Liver (tissue), 9 donors: ENCODE measurements around the gene FNBP1L. TPM values are rescaled to one million over a fixed set of nuclear protein-coding genes. Genes with fewer than 3 reads are reported as not detected.

Experiments
- DNase-seq: peaks from one replicate; pipeline ENCODE4 v3.0.0-alpha.2; 2017; ENCODE audit warnings: low spot score
- H3K27ac ChIP-seq, 2 donors: one replicate each; pipeline ENCODE4 v1.7.0; 2013; ENCODE audit warnings: inconsistent platforms in 2 of 2, low read length in 2 of 2, control low read depth in 1 of 2, low read depth in 1 of 2, mild to moderate bottlenecking in 1 of 2
- H3K27me3 ChIP-seq, 4 donors: one replicate each; pipeline versions ENCODE4 v1.6.1 to v1.7.0; 2013; ENCODE audit warnings: low read length in 3 of 4, inconsistent platforms in 1 of 4, mild to moderate bottlenecking in 1 of 4, moderate library complexity in 1 of 4; ENCODE audit not compliant: control insufficient read depth in 4 of 4, insufficient read depth in 4 of 4
- H3K36me3 ChIP-seq, 4 donors: one replicate each; pipeline versions ENCODE4 v1.6.1 to v1.7.0; 2013; ENCODE audit warnings: low read length in 3 of 4, mild to moderate bottlenecking in 3 of 4, low read depth in 1 of 4, moderate library complexity in 1 of 4; ENCODE audit not compliant: control insufficient read depth in 4 of 4, insufficient read depth in 3 of 4
- H3K4me1 ChIP-seq, 4 donors: one replicate each; pipeline versions ENCODE4 v1.6.1 to v1.7.0; 2013; ENCODE audit warnings: low read length in 3 of 4, mild to moderate bottlenecking in 3 of 4, moderate library complexity in 1 of 4; ENCODE audit not compliant: control insufficient read depth in 4 of 4, insufficient read depth in 4 of 4
- H3K4me3 ChIP-seq, 3 donors: one replicate each; pipeline versions ENCODE4 v1.6.1 to v1.7.0; 2013; ENCODE audit warnings: low read length in 3 of 3, control low read depth in 1 of 3, low read depth in 1 of 3, mild to moderate bottlenecking in 1 of 3
- H3K9ac ChIP-seq, 2 donors: one replicate each; pipeline ENCODE4 v1.7.0; 2013; ENCODE audit warnings: low read length in 2 of 2, mild to moderate bottlenecking in 2 of 2, moderate library complexity in 2 of 2, control low read depth in 1 of 2, low read depth in 1 of 2
- H3K9me3 ChIP-seq, 4 donors: one replicate each; pipeline versions ENCODE4 v1.6.1 to v1.7.0; 2013; ENCODE audit warnings: low read length in 3 of 4; ENCODE audit not compliant: control insufficient read depth in 4 of 4
- EGR1 ChIP-seq, 2 donors: IDR thresholded peaks; 2 replicates each; pipeline ENCODE4 v1.6.1; 2016 to 2018; ENCODE audit warnings: antibody characterized with exemption in 2 of 2, low read depth in 2 of 2
- FOXA1 ChIP-seq: IDR thresholded peaks from 2 replicates; pipeline ENCODE4 v1.6.1; 2016; ENCODE audit warnings: antibody characterized with exemption
- FOXA2 ChIP-seq: IDR thresholded peaks from 2 replicates; pipeline ENCODE4 v1.6.1; 2016; ENCODE audit warnings: antibody characterized with exemption
- GABPA ChIP-seq, 2 donors: IDR thresholded peaks in 1 of 2; conservative IDR thresholded peaks in 1 of 2; 2 replicates each; pipeline ENCODE4 v1.6.1; 2016; ENCODE audit warnings: antibody characterized with exemption in 2 of 2, mild to moderate bottlenecking in 1 of 2, moderate library complexity in 1 of 2
- HNF4A ChIP-seq, 2 donors: conservative IDR thresholded peaks; 2 replicates each; pipeline ENCODE4 v1.6.1; 2016; ENCODE audit warnings: antibody characterized with exemption in 2 of 2, mild to moderate bottlenecking in 2 of 2
- HNF4G ChIP-seq: IDR thresholded peaks from 2 replicates; pipeline ENCODE4 v1.6.1; 2016; ENCODE audit warnings: antibody characterized with exemption
- JUND ChIP-seq, 2 donors: IDR thresholded peaks; 2 replicates each; pipeline ENCODE4 v1.6.1; 2016; ENCODE audit warnings: antibody characterized with exemption in 2 of 2
- NR2F2 ChIP-seq: IDR thresholded peaks from 2 replicates; pipeline ENCODE4 v1.6.1; 2016; ENCODE audit warnings: antibody characterized with exemption
- RAD21 ChIP-seq, 2 donors: IDR thresholded peaks; 2 replicates each; pipeline ENCODE4 v1.6.1; 2016; ENCODE audit warnings: antibody characterized with exemption in 2 of 2, mild to moderate bottlenecking in 2 of 2
- SP1 ChIP-seq: IDR thresholded peaks from 2 replicates; pipeline ENCODE4 v1.6.1; 2018; ENCODE audit warnings: antibody characterized with exemption, mild to moderate bottlenecking
- TAF1 ChIP-seq: conservative IDR thresholded peaks from 2 replicates; pipeline ENCODE4 v1.6.1; 2016; ENCODE audit warnings: antibody characterized with exemption, mild to moderate bottlenecking
- YY1 ChIP-seq: IDR thresholded peaks from 2 replicates; pipeline ENCODE4 v1.6.1; 2016; ENCODE audit warnings: antibody characterized with exemption, mild to moderate bottlenecking
- WGBS: extraction: QIAGEN DNeasy Blood & Tissue Kit; methylation state at CpG from one replicate; pipeline ENCODE4 v1.1.7; 2013; 5-methylcytosine and 5-hydroxymethylcytosine counted together
- polyA plus RNA-seq, 2 donors: library from polyadenylated mRNA; stranded (reverse) in 1 of 2; unstranded in 1 of 2; fragments of 200-250 nt in 1 of 2; fragments of >200 nt in 1 of 2; fragmentation: Nextera tagmentation in 1 of 2; extraction: Ambion mirVana in 1 of 2; gene quantifications; one replicate each; pipeline versions ENCODE4 v1.2.1 to v1.2.3, GENCODE V29; 2013 to 2015
- total RNA-seq, 2 donors: library from RNA; depleted of rRNA; stranded (reverse); fragments of >200 nt; gene quantifications; one replicate each; pipeline ENCODE4 v1.2.3, GENCODE V29; 2014
- TF ChIP-seq, protein P1 (sequence below): IDR thresholded peaks from 2 replicates; pipeline ENCODE4 v1.6.1; 2016; ENCODE audit warnings: antibody characterized with exemption
- TF ChIP-seq, protein P2 (sequence below): IDR thresholded peaks from 2 replicates; pipeline ENCODE4 v1.6.1; 2016; ENCODE audit warnings: antibody characterized with exemption, mild to moderate bottlenecking
- TF ChIP-seq, protein P3 (sequence below): fragments of 150-350 bp; IDR thresholded peaks from 2 replicates; pipeline ENCODE4 v1.5.1; 2017; ENCODE audit warnings: improper control_type of control experiment, low read depth, low read length; ENCODE audit not compliant: missing input control
- TF ChIP-seq, protein P4 (sequence below): IDR thresholded peaks from 2 replicates; pipeline ENCODE4 v1.6.1; 2016; ENCODE audit warnings: antibody characterized with exemption
- donor health status: healthy.
- donor health status: healthy.
- donor health status: healthy.
- donor health status: healthy.
- donor health status: healthy.

FNBP1L gene
- total and polyA plus RNA-seq, 4 donors: 5.3 to 13.5 (median 8.9) TPM

DNA sequence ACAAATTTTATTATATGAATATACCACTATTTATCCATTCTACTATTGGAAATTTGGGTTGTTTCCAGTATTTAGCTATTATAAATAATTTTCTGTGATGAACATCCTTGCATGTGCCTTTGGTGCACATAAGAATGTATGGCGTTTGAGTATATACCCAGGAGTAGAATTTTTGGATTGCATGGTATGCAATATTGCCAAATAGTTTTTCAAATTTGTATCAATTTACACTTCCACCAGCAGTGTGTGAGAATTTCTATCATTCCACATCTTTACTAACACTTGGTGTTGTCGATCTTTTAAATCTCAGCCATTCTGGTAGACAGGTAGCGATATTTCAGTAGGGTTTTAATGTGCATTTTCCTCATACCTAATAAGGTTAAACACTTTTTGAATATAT is 9.2 kb upstream of the FNBP1L start:
- no peaks in the 10 kb centered on the region for H3K9me3 ChIP-seq
- no peak overlapping the region for H3K27ac ChIP-seq
- H3K36me3 ChIP-seq: no peaks in the 10 kb centered on the region
- 85% methylated on average over 3 of the region's 3 CpGs for WGBS
- H3K27me3 ChIP-seq: no peaks in the 10 kb centered on the region
- DNase-seq: no peak
- H3K9ac ChIP-seq: no peak overlapping the region
- TF ChIP-seq HNF4G (no peak), EGR1 (IDR thresholded peaks at IDR 0.05; ENCODE audit: low read depth in 2 of 2) (no peak), NR2F2 (no peak), HNF4A (conservative IDR thresholded peaks at IDR 0.05) (no peak), YY1 (no peak), FOXA2 (no peak), SP1 (no peak), RAD21 (IDR thresholded peaks at IDR 0.05) (no peak), TAF1 (no peak)
- TF ChIP-seq, protein P1, sequence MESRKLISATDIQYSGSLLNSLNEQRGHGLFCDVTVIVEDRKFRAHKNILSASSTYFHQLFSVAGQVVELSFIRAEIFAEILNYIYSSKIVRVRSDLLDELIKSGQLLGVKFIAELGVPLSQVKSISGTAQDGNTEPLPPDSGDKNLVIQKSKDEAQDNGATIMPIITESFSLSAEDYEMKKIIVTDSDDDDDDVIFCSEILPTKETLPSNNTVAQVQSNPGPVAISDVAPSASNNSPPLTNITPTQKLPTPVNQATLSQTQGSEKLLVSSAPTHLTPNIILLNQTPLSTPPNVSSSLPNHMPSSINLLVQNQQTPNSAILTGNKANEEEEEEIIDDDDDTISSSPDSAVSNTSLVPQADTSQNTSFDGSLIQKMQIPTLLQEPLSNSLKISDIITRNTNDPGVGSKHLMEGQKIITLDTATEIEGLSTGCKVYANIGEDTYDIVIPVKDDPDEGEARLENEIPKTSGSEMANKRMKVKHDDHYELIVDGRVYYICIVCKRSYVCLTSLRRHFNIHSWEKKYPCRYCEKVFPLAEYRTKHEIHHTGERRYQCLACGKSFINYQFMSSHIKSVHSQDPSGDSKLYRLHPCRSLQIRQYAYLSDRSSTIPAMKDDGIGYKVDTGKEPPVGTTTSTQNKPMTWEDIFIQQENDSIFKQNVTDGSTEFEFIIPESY: no peak
- TF ChIP-seq, protein P2, sequence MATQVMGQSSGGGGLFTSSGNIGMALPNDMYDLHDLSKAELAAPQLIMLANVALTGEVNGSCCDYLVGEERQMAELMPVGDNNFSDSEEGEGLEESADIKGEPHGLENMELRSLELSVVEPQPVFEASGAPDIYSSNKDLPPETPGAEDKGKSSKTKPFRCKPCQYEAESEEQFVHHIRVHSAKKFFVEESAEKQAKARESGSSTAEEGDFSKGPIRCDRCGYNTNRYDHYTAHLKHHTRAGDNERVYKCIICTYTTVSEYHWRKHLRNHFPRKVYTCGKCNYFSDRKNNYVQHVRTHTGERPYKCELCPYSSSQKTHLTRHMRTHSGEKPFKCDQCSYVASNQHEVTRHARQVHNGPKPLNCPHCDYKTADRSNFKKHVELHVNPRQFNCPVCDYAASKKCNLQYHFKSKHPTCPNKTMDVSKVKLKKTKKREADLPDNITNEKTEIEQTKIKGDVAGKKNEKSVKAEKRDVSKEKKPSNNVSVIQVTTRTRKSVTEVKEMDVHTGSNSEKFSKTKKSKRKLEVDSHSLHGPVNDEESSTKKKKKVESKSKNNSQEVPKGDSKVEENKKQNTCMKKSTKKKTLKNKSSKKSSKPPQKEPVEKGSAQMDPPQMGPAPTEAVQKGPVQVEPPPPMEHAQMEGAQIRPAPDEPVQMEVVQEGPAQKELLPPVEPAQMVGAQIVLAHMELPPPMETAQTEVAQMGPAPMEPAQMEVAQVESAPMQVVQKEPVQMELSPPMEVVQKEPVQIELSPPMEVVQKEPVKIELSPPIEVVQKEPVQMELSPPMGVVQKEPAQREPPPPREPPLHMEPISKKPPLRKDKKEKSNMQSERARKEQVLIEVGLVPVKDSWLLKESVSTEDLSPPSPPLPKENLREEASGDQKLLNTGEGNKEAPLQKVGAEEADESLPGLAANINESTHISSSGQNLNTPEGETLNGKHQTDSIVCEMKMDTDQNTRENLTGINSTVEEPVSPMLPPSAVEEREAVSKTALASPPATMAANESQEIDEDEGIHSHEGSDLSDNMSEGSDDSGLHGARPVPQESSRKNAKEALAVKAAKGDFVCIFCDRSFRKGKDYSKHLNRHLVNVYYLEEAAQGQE: no peak
- TF ChIP-seq, protein P3, sequence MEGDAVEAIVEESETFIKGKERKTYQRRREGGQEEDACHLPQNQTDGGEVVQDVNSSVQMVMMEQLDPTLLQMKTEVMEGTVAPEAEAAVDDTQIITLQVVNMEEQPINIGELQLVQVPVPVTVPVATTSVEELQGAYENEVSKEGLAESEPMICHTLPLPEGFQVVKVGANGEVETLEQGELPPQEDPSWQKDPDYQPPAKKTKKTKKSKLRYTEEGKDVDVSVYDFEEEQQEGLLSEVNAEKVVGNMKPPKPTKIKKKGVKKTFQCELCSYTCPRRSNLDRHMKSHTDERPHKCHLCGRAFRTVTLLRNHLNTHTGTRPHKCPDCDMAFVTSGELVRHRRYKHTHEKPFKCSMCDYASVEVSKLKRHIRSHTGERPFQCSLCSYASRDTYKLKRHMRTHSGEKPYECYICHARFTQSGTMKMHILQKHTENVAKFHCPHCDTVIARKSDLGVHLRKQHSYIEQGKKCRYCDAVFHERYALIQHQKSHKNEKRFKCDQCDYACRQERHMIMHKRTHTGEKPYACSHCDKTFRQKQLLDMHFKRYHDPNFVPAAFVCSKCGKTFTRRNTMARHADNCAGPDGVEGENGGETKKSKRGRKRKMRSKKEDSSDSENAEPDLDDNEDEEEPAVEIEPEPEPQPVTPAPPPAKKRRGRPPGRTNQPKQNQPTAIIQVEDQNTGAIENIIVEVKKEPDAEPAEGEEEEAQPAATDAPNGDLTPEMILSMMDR: no peak
- TF ChIP-seq, protein P4, sequence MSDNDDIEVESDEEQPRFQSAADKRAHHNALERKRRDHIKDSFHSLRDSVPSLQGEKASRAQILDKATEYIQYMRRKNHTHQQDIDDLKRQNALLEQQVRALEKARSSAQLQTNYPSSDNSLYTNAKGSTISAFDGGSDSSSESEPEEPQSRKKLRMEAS: no peak
- peaks cover 0 to 1% (median 0%) of the 10 kb centered on the region in 4 donors for H3K4me1 ChIP-seq
- no peak overlapping the region for H3K4me3 ChIP-seq

DNA sequence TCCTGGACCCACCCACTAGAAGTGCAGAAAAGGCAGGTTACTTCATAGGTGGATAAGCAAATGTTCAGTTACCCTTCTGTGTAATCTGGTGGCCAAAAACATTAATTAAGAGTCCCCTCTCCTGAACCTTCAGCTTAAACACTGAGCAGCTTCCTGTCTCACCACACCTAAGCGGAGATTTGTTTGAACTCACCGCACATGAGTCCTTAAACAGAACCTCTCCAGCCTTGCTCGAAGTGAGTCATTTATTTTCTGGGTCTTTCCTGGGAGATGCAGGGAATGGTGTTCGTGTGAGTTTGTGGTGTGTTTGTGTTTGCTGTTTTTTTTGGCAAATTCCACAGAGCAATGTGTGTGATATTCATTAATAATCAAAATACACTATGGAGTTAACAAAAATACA is 7.6 kb upstream of the FNBP1L start:
- no peaks in the 10 kb centered on the region for H3K36me3 ChIP-seq
- no peaks in the 10 kb centered on the region for H3K4me1 ChIP-seq
- no peak overlapping the region for H3K27ac ChIP-seq
- H3K4me3 ChIP-seq: no peak overlapping the region
- no peak overlapping the region for H3K9ac ChIP-seq
- DNase-seq: no peak
- no peaks in the 10 kb centered on the region for H3K9me3 ChIP-seq
- WGBS: 84% methylated on average over 4 of the region's 4 CpGs
- no peaks in the 10 kb centered on the region for H3K27me3 ChIP-seq
- TF ChIP-seq JUND (IDR thresholded peaks at IDR 0.05): no peak
- TF ChIP-seq, protein P4: no peak
- no peak for TF ChIP-seq EGR1 (IDR thresholded peaks at IDR 0.05; ENCODE audit: low read depth in 2 of 2)
- TF ChIP-seq FOXA1: no peak
- no peak for TF ChIP-seq YY1
- TF ChIP-seq RAD21 (IDR thresholded peaks at IDR 0.05): no peak
- TF ChIP-seq HNF4A (conservative IDR thresholded peaks at IDR 0.05): no peak
- TF ChIP-seq HNF4G: no peak
- TF ChIP-seq SP1: no peak
- TF ChIP-seq, protein P3: no peak
- TF ChIP-seq TAF1: no peak
- TF ChIP-seq, protein P1: no peak
- TF ChIP-seq NR2F2: no peak
- no peak for TF ChIP-seq GABPA (IDR thresholded peaks at IDR 0.05 in 1 of 2, conservative IDR thresholded peaks at IDR 0.05 in 1 of 2)
